Natural killer cell (primary cell): ENCODE data around the gene KIF21B. TPM values are rescaled to one million over a fixed set of nuclear protein-coding genes. Genes with fewer than 3 reads are reported as not detected.

Experiments
- ATAC-seq, 3 donors: fragments of 150-1000 bp in 2 of 3; fragments of 200-7000 bp in 1 of 3; cut with Tn5 transposase; 1 replicate in 1 of 3; 2 replicates in 2 of 3; pipeline ENCODE4 v1.10.0; 2021; ENCODE audit warnings: mild to moderate bottlenecking in 2 of 3, moderate library complexity in 2 of 3
- DNase-seq, 2 donors: peaks; one replicate each; pipeline versions ENCODE4 v3.0.0 to v3.0.0-alpha.2; 2013 to 2021; ENCODE audit warnings: mixed read lengths in 1 of 2
- H3K27ac ChIP-seq: one replicate; pipeline ENCODE4 v1.5.1; 2013; ENCODE audit warnings: mild to moderate bottlenecking, low read length
- H3K27me3 ChIP-seq: one replicate; pipeline ENCODE4 v1.6.1; 2013; ENCODE audit warnings: low read length; ENCODE audit not compliant: control insufficient read depth, insufficient read depth
- H3K36me3 ChIP-seq: one replicate; pipeline ENCODE4 v1.6.1; 2013; ENCODE audit warnings: low read length; ENCODE audit not compliant: control insufficient read depth, insufficient read depth
- H3K4me1 ChIP-seq: one replicate; pipeline ENCODE4 v1.6.1; 2013; ENCODE audit warnings: low read length; ENCODE audit not compliant: control insufficient read depth, insufficient read depth
- H3K4me3 ChIP-seq: one replicate; pipeline ENCODE4 v1.5.1; 2013; ENCODE audit warnings: low read length
- H3K9me3 ChIP-seq: one replicate; pipeline ENCODE4 v1.6.1; 2013; ENCODE audit warnings: low read length; ENCODE audit not compliant: control insufficient read depth, insufficient read depth
- H3K27ac Mint-ChIP-seq, 2 donors: one replicate each; pipeline ENCODE4 v1.8.0; 2022; ENCODE audit warnings: mild to moderate bottlenecking in 2 of 2, mixed read lengths in 2 of 2, moderate library complexity in 1 of 2
- H3K27me3 Mint-ChIP-seq, 2 donors: one replicate each; pipeline ENCODE4 v1.8.0; 2022; ENCODE audit warnings: low read depth in 2 of 2, mixed read lengths in 2 of 2
- H3K36me3 Mint-ChIP-seq: one replicate; pipeline ENCODE4 v1.8.0; 2022; ENCODE audit warnings: mixed read lengths
- H3K4me1 Mint-ChIP-seq, 2 donors: one replicate each; pipeline ENCODE4 v1.8.0; 2022; ENCODE audit warnings: mixed read lengths in 2 of 2
- H3K4me3 Mint-ChIP-seq: one replicate; pipeline ENCODE4 v1.8.0; 2022; ENCODE audit warnings: mild to moderate bottlenecking, moderate library complexity, mixed read lengths
- H3K9me3 Mint-ChIP-seq, 2 donors: one replicate each; pipeline ENCODE4 v1.8.0; 2022; ENCODE audit warnings: mixed read lengths in 2 of 2
- CTCF ChIP-seq: fragments of 200-600 bp; IDR thresholded peaks from one replicate; pipeline ENCODE4 v1.8.0; 2022; ENCODE audit warnings: antibody characterized with exemption
- WGBS: methylation state at CpG from one replicate; pipeline ENCODE4 v1.1.7; 2013; ENCODE audit warnings: missing lambda C conversion rate; ENCODE audit not compliant: insufficient coverage; 5-methylcytosine and 5-hydroxymethylcytosine counted together
- intact Hi-C: fragments of 100-400 bp; cut with micrococcal nuclease; formaldehyde crosslinking; loops from one replicate; pipeline ENCODE4 v1.14.2; 2022
- total RNA-seq, 4 donors: library from RNA; stranded (reverse); fragments of 120-200 nt in 1 of 4; gene quantifications; one replicate each; pipeline versions ENCODE4 v1.2.3 to v1.2.4, GENCODE V29; 2013 to 2022

The KIF21B gene
- total RNA-seq, 3 donors from 2014 or later (not counting 1 experiment from before 2014, with no cell fraction given), result 102 to 129 (median 126) TPM

GRCh38 chr1:201016211-201016651, 7.3 kb downstream of the KIF21B start:
- Histone ChIP-seq H3K9me3 (no peaks in the 10 kb centered on the region), H3K27ac (no peak overlapping the region), H3K36me3 (no peaks in the 10 kb centered on the region), H3K4me3 (no peak overlapping the region), H3K27me3 (no peaks in the 10 kb centered on the region), H3K4me1 (peaks cover 98% of the 10 kb centered on the region)
- Mint-ChIP-seq H3K9me3 (no peaks in the 10 kb centered on the region), H3K36me3 (no peaks in the 10 kb centered on the region), H3K4me1 (peaks cover 85 to 93% of the 10 kb centered on the region in 2 donors), H3K27me3 (no peaks in the 10 kb centered on the region), H3K4me3 (no peak overlapping the region), H3K27ac (peak overlapping the region; percentile 74 to 98)
- no peak for TF ChIP-seq CTCF
- no peak for DNase-seq
- intact Hi-C loops, result loop anchor here (5.0 kb wide), 1 partner anchor 136 kb away; the partner anchor contains the start of gene TMEM9
- 68% methylated on average over 10 of the region's 10 CpGs for WGBS
- ATAC-seq, result no peak

DNA sequence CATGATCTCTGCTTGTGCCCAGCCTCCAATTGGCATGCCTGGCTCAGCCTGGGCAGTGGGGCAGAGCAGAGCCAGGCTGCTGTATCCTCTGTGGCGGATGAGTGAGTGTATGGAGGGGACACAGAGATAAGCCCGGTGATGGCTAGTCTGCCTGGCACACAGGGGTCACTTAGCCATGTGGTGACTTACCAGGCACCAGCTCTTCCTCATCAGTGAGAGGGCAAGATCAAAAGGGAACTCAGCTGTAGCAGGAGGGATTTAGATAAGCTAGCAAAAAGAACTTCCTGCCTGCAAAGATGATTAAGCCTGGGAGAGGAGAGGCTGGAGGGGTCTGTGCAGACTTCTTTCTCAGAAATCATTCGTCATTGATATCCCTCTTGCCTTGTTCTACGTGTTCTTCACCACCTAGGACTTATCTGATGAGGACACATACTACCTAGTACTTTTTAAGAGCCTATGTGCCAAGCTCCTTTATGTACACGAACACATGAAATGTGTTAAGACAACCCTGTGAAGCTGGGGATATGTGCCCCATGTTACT, 7.9 kb downstream of the KIF21B start:
- no peak overlapping the region for H3K27ac ChIP-seq
- TF ChIP-seq CTCF, result no peak
- no peaks in the 10 kb centered on the region for H3K9me3 ChIP-seq
- Mint-ChIP-seq H3K4me1 (peaks cover 81 to 91% of the 10 kb centered on the region in 2 donors), H3K27ac (peak overlapping the region; percentile 74 to 98), H3K9me3 (no peaks in the 10 kb centered on the region), H3K4me3 (peak overlapping the region; percentile 28), H3K36me3 (no peaks in the 10 kb centered on the region), H3K27me3 (no peaks in the 10 kb centered on the region)
- peak in 1 of 3 donors; percentile 31 for ATAC-seq
- H3K36me3 ChIP-seq, result no peaks in the 10 kb centered on the region
- peaks cover 98% of the 10 kb centered on the region for H3K4me1 ChIP-seq
- intact Hi-C loops, result loop anchor here (5.0 kb wide), 1 partner anchor 137 kb away; the partner anchor contains the start of gene TMEM9
- DNase-seq, result peak in 1 of 2 donors; percentile 19
- no peaks in the 10 kb centered on the region for H3K27me3 ChIP-seq
- H3K4me3 ChIP-seq, result no peak overlapping the region
- WGBS, result 49% methylated on average over 5 of the region's 5 CpGs

DNA sequence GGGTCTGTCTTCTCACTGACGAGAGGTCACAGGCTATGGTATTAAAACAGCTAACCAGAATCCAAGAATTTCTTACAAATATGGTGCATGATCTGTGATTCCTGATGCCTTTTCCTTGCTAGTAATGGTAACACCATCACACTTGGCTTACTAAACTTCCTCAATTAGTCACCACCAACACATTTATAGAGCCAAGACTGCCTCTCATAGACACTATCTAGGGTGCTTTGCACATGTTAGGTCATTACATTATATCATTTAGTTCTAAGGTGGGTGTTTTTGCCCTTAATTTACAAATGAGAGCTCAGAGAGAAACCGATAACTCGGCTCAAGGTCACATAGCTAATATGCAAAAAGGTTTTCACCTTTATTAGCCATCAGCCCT, 8.7 kb downstream of the KIF21B start:
- Histone ChIP-seq H3K9me3 (no peaks in the 10 kb centered on the region), H3K4me1 (peaks cover 98% of the 10 kb centered on the region), H3K4me3 (no peak overlapping the region), H3K27ac (no peak overlapping the region), H3K36me3 (no peaks in the 10 kb centered on the region), H3K27me3 (no peaks in the 10 kb centered on the region)
- Mint-ChIP-seq H3K27ac (peak overlapping the region; percentile 74 to 98), H3K36me3 (no peaks in the 10 kb centered on the region), H3K4me1 (peaks cover 73 to 82% of the 10 kb centered on the region in 2 donors), H3K4me3 (peak overlapping the region; percentile 7), H3K9me3 (no peaks in the 10 kb centered on the region), H3K27me3 (no peaks in the 10 kb centered on the region)
- WGBS, result 89% methylated on average over 3 of the region's 3 CpGs
- intact Hi-C loops, result loop anchor here (5.0 kb wide), 1 partner anchor 137 kb away; the partner anchor contains the start of gene TMEM9
- ATAC-seq, result no peak
- TF ChIP-seq CTCF, result no peak
- no peak for DNase-seq
